GM21825 (cell line): ENCODE data around the gene SPSB2.
"Not testable (repeated sequence)": the region's sequence is repeated elsewhere in the genome, so short reads cannot be mapped to it uniquely, and the experiment has no call there.

Experiments used
- ATAC-seq: cut with Tn5 transposase; IDR thresholded peaks from one replicate; pipeline ENCODE4 v1.9.1; 2021; ENCODE audit warnings: mild to moderate bottlenecking, moderate library complexity; ENCODE audit not compliant: unreplicated experiment

SPSB2 gene

DNA sequence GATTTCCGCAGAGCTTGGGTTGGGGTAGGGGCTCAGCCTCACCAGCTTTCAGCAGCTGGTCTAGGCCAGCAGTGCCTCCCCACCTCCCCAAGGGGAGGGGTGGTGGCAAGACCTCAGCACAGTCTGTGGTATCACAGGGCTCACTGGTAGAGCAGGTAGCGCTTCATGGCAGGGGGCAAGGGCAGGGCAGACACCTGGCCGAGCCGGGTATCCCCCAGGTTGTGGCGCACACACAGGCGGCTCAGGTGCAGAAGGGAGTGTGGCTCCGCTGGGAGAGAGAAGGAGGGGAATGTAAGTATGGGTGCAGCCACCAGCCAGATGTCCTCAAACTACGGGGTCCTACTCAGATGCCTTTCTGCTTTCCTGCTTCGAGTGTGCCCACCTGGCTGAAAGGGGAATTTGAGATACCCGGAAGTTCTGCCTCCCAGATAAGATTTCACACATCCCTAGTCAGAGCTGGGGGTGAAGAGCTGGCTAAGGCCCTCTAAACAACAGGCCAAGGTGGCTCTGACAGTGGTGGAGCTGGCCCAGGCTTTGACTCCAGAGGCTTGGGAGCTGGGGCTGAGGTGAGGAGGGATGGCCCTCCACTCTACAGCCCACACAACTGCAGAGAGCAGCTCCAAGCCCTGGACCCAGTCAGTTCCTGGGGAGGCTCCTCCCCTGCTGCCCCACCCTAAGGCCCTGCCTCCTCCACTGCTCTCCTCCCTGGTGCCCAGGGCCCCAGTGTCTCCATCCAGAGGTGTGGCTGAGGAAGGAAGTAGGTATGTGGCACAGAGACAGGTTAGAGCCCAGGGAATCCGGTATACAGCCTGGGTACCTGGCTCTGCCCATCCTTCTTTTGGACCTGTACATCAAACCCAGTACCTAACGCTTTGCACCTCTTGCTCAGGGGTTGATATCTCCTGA lies 1.8 kb downstream of the SPSB2 start:
- no peak for ATAC-seq

DNA sequence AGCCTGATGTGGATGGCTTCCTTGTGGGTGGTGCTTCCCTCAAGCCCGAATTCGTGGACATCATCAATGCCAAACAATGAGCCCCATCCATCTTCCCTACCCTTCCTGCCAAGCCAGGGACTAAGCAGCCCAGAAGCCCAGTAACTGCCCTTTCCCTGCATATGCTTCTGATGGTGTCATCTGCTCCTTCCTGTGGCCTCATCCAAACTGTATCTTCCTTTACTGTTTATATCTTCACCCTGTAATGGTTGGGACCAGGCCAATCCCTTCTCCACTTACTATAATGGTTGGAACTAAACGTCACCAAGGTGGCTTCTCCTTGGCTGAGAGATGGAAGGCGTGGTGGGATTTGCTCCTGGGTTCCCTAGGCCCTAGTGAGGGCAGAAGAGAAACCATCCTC lies 2.8 kb downstream of the SPSB2 start:
- ATAC-seq = not testable (repeated sequence)

DNA sequence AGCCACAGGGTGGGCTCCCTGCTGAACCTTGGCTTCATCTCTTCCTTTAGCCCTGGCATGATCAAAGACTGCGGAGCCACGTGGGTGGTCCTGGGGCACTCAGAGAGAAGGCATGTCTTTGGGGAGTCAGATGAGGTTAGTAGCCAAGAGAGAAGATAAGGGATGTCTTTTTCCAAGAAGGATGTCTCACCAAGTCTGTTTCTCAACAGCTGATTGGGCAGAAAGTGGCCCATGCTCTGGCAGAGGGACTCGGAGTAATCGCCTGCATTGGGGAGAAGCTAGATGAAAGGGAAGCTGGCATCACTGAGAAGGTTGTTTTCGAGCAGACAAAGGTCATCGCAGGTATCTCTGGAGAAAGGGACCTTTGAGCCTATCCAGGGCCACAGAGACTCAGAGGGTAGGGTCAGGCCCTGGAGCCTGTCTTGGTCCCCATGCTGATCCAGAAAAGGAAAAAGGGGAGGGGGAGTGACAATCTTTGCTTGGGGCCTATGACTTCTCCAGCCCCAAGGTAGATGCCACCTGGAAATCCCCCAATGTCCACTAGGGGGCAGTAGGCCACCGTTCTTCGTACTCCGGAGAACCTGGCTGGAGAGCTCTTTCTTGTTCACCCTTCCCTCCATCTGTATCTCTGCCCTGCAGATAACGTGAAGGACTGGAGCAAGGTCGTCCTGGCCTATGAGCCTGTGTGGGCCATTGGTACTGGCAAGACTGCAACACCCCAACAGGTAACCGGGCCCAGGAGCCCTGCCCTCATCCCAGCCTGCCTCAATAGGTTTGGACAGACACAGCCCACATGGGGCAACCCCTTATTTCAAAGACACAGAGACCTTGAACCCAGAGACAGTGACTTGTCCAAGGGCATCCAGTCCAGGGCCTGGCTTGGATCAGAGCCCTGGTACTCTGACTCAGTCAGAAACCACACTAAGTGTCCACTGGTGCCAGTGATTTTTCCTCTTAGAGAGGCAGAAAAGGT lies 3.8 kb downstream of the SPSB2 start:
- ATAC-seq = no peak

DNA sequence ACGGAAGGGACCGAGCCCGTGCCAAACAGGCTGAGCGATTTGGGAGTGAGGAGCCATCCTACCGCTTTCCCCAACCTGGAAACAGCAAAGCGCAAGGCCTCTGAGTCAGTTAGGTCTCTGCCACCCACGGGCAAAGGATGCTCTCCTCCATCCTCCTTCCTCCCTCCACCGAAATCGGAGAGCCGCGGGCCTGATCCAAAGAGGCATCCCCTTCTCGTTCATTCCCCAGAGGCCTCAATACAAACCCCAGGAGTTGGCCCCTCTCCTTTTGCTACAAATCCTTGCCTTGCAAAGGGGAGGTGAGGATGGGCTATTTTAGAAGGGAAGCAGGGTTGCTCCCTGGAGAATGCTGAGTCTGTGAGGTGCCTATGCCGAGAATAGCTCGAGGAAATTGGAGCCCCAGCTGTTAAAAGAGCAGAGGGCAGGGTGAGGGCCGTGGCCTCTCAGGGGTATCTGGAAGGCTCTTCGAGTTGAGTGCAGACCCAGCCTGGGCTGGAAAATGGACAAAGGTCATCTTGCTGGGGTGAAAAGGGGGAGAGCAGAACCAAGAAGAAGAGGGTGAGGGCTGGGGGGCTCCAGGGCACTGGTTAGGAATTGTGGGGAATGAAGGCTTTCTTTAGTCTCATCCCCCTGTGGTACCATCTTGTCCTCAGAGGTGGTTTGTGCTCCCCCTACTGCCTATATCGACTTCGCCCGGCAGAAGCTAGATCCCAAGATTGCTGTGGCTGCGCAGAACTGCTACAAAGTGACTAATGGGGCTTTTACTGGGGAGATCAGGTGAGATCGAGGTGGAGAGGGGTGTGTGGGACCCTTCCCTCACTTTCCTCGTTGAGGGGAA lies 4.7 kb downstream of the SPSB2 start:
- ATAC-seq = no peak

DNA sequence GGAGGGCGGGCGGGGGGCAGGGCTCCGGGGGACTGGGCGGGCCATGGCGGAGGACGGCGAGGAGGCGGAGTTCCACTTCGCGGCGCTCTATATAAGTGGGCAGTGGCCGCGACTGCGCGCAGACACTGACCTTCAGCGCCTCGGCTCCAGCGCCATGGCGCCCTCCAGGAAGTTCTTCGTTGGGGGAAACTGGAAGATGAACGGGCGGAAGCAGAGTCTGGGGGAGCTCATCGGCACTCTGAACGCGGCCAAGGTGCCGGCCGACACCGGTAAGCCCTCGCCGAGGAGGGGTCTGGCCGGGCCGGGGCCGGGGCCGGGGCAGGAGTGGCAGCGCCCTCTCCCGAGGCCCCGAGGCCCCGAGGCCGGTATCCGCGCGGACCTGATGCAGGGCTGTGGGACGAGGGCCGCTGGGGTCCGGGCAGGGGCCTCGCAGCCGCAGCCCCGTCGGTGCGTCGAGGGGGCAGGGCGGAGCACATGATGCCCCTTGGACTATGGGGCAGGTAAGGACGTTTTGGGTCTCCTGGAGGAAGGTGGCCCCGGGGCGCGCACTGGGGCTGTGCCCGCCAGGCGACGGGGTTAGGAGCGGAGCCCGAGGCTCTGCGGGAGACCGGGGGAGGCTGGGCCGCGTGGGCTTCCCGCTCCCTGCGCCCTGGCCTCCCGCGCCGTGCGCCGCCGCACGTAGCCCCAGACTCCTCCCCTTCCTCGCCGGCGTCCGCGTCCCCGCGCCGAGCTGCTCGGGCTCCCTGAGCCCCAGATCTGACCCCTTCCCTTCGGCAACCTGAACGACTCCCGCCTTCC lies 5.5 kb downstream of the SPSB2 start, which contains the start of gene TPI1:
TPI1 (plus strand) TSS at position 119 of the 798 bp plus-strand sequence; CDS start at position 155, 36 bp downstream.
- ATAC-seq = peak; percentile 47

DNA sequence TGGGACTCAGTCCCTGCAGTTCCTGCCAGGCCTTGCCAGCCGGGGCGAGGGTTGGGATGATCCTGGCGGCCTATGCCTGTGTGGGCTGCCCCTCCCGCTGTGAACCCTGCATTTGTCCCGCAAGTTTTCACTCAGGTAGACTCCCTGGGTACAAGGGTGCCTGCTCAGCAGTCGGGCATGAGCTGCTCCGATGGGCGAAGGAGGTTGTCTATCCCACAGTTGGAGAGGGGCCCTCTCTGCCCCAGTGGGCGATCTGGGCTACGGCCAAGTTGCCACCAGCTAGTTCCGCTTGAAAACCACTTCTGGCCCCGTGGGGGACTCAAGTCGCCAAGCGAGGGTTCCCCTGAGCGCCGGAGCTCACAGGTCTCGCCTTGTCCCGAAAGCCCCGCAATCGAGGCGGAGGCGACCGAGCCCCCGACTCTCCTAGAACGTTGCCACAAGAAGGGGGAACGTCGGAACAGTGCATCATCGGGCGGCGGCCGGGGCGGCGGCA lies 6.1 kb downstream of the SPSB2 start:
- peak; percentile 2 for ATAC-seq

DNA sequence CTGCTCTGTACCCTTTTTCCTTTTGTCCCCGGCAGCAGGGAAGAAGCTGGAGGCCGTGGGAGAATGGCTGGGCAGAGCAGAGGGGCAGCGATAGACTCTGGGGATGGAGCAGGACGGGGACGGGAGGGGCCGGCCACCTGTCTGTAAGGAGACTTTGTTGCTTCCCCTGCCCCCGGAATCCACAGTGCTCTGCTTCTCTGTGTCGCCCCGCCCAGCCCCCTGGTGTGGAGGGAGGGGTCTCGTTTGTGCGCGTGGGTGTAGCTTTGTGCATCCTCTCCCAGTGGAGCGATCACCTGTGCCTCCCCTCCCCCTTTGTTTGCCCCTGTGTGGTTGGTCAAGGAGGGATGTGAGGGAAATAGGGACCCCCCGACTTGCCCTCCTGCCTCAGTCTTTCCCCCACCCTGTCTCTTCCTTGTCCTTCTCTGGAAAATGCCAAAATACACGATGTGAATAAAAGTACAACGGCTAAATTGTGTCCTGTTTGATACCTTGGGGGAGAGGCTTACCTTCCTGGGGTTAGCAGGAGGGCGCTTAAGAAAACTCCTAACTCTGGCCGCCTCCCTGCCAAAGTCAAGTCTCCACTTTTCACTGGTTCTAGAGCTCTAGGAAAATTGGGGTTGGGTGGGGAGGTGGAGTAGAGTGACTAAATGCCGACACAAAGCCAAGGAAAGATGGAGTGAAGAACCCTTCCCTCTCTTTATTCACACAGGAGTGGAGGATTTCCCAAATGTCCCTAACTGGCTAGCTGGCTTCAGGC lies 6.8 kb downstream of the SPSB2 start:
- ATAC-seq = no peak

DNA sequence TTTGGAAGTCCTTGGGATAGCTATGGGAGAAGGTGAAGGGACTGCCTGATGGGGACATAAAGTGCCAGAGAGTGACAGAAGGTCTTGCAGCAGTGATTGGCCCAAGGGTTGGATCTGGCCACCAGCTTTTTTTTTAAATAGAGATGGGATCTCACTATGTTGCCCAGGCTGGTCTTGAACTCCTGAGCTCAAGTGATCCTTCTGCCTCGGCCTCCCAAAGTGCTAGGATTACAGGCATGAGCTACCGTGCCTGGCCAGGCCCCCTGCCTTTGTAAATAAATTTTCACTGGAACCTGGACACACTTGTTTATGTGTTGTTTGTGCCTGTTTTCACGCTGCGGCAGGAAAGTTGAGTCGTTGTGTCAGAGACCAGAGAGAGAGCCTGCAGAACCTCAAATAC lies 7.8 kb downstream of the SPSB2 start:
- not testable (repeated sequence) for ATAC-seq

DNA sequence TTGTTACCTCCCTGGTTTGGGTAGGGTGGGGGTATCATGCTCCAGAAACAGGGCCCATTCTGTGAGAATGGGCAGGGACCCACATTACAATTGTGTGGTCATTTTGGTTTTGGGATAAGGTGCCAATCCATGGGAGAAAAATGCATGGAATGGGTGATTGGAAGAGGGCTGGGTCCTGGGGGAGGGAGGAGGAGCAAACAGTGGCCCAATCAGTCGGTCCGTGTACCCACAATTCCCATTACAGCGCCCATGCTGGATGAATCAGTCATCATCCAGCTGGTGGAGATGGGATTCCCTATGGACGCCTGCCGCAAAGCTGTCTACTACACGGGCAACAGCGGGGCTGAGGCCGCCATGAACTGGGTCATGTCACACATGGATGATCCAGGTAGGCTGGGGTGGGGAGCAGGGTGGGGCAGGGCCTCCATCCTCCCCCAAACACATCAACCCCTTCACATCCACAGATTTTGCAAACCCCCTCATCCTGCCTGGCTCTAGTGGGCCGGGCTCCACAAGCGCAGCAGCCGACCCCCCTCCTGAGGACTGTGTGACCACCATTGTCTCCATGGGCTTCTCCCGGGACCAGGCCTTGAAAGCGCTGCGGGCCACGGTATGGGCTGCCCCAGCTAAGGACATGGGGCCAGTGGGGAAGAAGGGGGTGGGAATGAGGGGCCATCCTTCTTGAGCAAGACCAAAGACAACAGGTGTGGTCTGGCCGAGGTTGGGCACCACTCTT lies 9.3 kb downstream of the SPSB2 start:
- ATAC-seq = no peak

DNA sequence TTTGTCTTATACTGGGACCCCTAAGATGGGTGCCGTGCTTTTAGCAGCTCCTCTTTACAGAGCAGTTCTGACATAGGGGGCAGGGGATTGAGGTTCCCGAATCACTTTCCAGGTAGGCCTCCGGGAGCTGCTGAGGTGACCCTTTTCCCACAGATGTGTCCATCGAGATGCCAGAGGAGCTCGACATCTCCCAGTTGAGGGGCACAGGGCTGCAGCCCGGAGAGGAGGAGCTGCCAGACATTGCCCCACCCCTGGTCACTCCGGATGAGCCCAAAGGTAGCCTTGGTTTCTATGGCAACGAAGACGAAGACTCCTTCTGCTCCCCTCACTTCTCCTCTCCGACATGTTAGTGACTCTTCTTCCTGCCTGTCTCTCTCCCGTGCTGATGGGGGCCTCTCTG lies 10.1 kb downstream of the SPSB2 start:
- no peak for ATAC-seq

DNA sequence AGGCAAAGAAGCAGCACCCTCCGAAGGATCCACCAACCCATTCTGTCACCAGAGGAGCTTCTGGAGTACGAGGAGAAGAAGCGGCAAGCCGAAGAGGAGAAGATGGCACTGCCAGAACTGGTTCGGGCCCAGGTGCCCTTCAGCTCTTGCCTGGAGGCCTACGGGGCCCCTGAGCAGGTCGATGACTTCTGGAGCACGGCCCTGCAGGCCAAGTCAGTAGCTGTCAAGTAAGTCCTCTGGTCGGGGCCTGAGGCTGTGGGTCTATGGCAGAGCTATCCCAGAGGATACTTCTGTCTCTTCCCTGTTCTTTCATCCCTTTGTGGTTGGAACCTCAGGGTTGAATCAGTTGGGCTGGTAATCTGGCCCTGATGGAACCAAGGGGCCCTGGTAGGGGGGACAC lies 11.7 kb downstream of the SPSB2 start:
- ATAC-seq = no peak

DNA sequence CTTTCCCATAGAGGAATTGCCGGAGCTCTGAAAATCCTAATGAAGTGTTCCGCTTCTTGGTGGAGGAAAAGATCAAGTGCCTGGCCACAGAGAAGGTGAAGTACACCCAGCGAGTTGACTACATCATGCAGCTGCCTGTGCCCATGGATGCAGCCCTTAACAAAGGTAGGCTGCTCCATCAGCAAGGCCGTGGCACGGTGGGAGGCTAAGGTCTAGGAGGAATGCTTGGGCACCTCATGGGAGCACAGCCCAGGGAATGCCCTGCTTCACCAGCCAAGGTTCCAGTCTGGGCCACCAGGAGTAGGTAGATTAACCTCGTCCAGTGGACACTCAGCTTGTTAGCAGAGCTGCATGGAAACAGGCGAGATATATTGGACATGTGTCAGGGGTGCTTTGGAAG lies 12.2 kb downstream of the SPSB2 start:
- no peak for ATAC-seq

DNA sequence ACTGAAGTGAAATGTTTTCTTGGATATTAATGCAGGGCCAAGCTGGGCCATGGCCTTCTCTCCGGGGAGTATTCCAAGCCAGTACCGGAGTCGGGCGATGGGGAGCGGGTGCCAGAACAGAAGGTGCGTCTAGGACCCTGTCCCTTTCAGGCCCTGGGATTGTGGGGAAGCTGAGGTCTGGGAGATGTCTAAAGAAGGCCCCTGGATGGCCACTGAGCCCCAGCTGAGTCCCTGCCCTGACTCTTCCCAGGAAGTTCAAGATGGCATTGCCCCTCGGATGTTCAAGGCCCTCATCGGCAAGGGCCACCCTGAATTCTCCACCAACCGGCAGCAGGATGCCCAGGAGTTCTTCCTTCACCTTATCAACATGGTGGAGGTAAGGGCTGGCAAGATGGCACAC lies 13.0 kb downstream of the SPSB2 start:
- no peak for ATAC-seq

DNA sequence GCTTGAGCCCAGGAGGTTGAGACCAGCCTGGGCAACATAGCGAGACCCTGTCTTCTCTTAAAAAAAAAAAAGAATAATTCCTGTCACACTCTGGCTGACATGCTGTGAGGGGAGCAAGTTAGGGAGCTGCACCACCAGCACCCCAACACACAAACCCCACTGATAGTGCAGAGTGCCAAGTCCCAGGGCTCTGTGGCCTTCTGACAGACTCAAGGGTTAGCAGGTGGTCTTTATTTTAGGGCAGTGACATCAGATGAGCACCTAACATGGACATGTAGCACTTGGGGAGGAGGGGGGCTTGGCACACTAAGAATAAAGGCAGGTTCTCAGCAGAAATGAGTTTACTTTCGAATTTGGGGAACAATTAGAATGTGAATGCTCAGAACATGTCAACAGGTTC lies 14.3 kb downstream of the SPSB2 start:
- ATAC-seq = no peak

DNA sequence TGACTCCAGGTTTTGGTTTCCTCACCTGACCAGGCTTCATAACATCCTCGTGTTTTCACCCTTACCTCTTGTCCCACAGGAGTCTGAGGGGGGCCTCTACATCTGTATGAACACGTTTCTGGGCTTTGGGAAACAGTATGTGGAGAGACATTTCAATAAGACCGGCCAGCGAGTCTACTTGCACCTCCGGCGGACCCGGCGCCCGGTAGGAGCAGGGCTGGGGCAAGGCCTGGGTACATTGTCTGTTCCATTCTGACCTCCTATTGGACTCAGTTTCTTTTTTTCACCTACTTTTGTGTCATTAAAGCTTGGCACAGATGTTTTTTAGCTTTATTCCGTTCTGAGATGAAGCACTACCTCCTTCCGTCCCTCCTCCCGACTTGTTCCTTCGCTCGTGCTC lies 17.8 kb downstream of the SPSB2 start:
- no peak for ATAC-seq

DNA sequence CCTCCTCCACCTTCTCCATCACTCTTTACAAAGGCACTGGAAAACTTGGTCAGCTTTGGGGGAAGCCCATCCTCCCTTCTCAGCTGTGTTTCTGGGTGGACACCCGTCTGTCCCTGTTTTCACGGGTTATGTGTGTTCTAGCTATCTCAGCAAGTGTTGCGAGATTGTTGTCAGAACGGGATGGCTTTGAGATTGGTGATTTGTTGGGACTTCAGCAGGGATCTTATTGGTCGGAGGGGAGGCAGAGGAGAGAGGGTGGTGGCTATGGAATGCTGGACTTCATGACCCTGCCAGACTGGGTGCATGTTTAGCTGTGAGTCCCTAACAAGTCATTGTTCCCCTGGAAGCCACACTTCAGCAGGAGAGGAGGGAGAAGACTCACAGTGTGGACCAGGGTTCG lies 19.1 kb downstream of the SPSB2 start:
- ATAC-seq = no peak

DNA sequence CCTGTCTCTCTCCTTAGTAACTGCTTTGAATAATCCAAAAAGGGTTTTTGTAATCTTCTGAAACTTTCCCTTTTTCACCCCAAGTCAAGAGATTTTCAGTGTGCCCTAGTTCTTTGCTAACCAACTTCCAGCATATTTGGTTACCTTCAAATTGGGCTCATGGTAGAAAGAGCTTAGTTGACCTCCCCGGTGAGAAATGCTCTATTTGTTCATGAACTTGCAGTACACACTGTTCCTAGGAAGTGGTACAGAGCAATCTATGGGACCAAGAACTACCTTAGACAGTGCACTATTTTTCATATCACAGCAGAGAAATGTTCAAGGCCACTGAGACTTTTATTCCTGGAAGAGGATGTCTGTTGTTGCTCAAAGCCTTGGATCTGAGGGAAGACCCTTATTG lies 19.5 kb downstream of the SPSB2 start:
- ATAC-seq = no peak

DNA sequence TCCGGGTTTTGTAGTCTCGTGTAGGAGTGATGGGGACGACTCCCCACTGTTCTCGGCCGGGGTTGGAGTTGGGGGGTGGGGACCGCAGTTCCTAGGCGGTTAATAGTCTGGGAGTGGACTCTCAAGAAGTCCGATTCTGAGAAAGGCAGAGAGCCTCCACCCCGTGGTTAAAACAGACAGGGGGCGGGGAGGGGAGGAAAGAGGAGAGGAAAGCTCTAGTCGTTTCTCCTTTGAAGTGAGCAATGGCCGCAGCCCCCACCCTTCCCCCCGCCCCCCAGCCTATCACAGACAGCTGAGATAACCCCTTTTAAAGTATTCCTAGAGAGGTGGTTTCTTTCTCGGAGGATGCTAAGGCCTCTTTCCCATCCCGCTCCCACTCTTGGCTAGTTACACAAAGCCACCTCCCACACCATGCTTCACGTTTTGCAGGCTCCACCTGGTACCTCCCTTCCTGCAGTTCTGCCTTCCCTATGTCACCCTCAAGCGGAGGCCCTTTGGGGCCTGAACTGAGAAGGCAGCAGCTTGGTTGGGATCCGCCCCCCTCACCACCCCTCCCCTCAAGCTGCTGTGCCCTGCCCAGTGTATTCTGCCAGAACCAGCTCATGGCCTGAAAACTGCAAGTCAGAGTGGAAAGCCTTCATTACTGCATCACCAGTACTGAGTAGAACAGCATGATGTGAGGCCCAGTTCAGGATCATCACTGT lies 20.3 kb downstream of the SPSB2 start:
- no peak for ATAC-seq
